ENCODE data around the gene PALLD. TPM values are rescaled to one million over a fixed set of nuclear protein-coding genes. Genes with fewer than 3 reads are reported as not detected.
"Not testable (repeated sequence)": the region's sequence is repeated elsewhere in the genome, so short reads cannot be mapped to it uniquely, and the experiment has no call there.

PALLD gene
- total and polyA plus RNA-seq, 3 donors from 2014 or later, result 138 to 156 (median 146) TPM

DNA sequence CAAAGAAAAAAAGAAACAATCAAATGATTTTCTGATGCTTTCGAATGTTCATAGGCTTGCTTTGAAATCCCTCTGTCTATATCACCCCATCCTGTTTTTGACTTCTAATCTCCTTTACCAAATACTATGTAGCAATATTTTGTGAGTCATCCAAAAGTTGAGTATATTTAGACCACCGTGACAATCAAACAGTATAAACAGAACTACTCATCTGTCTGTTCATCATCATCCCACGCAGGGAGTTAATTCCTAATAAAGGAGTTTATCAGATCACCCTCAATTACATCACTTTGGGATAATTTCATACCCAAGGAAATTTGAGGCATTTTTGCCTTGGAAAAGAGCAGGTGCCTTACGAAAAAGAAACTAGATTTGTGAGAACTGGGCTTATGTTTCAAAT, 300.3 kb downstream of the PALLD start:
- TF ChIP-seq, protein P1, sequence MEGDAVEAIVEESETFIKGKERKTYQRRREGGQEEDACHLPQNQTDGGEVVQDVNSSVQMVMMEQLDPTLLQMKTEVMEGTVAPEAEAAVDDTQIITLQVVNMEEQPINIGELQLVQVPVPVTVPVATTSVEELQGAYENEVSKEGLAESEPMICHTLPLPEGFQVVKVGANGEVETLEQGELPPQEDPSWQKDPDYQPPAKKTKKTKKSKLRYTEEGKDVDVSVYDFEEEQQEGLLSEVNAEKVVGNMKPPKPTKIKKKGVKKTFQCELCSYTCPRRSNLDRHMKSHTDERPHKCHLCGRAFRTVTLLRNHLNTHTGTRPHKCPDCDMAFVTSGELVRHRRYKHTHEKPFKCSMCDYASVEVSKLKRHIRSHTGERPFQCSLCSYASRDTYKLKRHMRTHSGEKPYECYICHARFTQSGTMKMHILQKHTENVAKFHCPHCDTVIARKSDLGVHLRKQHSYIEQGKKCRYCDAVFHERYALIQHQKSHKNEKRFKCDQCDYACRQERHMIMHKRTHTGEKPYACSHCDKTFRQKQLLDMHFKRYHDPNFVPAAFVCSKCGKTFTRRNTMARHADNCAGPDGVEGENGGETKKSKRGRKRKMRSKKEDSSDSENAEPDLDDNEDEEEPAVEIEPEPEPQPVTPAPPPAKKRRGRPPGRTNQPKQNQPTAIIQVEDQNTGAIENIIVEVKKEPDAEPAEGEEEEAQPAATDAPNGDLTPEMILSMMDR (IDR thresholded peaks at IDR 0.05), result no peak
- no peak for TF ChIP-seq POLR2A (IDR thresholded peaks at IDR 0.05)
- H3K9me3 ChIP-seq, result no peaks in the 10 kb centered on the region
- WGBS, 2 donors, result 35 to 46% methylated on average over 4 of the region's 4 CpGs
- peaks cover 5% of the 10 kb centered on the region for H3K4me1 ChIP-seq
- peak overlapping the region in 1 of 2 donors; percentile 31 for H3K27ac ChIP-seq
- H3K4me3 ChIP-seq, result no peak overlapping the region
- no peak for DNase-seq
- intact Hi-C loops (cut with DNase I; ENCODE audit: low total_unique reads), result no loop called here
- H3K36me3 ChIP-seq (ENCODE audit: low read depth, missing control alignments), result no peaks in the 10 kb centered on the region
- H3K27me3 ChIP-seq, result no peaks in the 10 kb centered on the region

DNA sequence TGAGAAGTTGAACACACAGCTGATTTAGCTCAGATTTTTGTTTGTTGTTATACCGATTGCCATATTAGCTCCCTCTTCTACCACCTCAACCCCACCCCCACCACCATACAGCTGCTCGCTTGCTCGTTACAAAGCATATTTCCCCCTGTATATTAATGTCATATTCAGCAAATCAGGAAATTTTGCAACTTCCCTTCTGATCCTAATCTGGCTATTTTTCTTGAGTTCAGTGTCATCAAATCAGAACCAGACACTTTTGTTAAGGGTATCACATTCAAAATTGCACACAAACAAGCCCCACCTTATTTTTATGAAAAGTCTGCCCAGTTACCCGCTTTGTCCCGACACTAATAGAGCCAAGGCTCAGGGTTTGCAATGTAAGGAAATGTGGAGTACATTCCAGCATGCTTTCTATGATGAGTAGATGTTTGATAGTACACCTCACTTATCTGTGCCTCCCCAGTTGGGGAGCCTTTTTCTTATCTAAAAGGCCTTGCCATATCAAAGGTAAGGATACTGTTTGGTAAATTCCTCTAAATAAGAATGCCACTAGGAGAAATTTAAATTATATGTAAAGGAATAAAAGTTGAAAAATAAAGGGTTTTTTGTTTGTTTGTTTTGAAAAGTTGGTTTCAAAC, 301.0 kb downstream of the PALLD start:
- TF ChIP-seq POLR2A (IDR thresholded peaks at IDR 0.05), result no peak
- 80 to 82% methylated on average over 5 of the region's 5 CpGs for WGBS, 2 donors
- Histone ChIP-seq H3K27me3 (no peaks in the 10 kb centered on the region), H3K27ac (no peak overlapping the region), H3K36me3 (ENCODE audit: low read depth, missing control alignments) (no peaks in the 10 kb centered on the region), H3K4me3 (no peak overlapping the region), H3K9me3 (no peaks in the 10 kb centered on the region), H3K4me1 (peaks cover 5% of the 10 kb centered on the region)
- intact Hi-C loops (cut with DNase I; ENCODE audit: low total_unique reads), result no loop called here
- DNase-seq, result no peak

DNA sequence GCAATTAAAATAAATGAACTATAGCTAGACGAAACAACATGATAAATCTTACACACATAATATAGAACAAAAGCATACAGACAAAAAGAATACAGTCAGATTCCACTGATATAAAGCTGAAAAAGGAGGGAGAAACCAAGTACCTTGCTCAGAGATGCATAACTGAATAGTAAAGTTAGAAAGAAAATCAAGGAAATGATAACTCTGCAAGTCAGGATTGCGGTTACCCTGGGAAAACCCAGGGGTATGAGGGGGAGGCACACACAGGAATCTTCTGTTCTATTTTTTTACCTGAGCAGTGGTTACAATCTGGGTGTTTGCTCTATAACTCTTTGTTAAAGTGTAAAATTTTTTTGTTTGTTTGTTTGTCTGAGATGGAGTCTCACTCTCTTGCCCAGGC, 304.1 kb downstream of the PALLD start:
- Histone ChIP-seq H3K36me3 (ENCODE audit: low read depth, missing control alignments) (no peaks in the 10 kb centered on the region), H3K4me1 (peaks cover 8% of the 10 kb centered on the region), H3K27me3 (no peaks in the 10 kb centered on the region), H3K9me3 (no peaks in the 10 kb centered on the region), H3K4me3 (no peak overlapping the region), H3K27ac (no peak overlapping the region)
- no peak for TF ChIP-seq POLR2A (IDR thresholded peaks at IDR 0.05)
- TF ChIP-seq, protein P1 (IDR thresholded peaks at IDR 0.05), result no peak
- intact Hi-C loops (cut with DNase I; ENCODE audit: low total_unique reads), result no loop called here
- 78 to 83% methylated on average over 2 of the region's 2 CpGs for WGBS, 2 donors
- no peak for DNase-seq

DNA sequence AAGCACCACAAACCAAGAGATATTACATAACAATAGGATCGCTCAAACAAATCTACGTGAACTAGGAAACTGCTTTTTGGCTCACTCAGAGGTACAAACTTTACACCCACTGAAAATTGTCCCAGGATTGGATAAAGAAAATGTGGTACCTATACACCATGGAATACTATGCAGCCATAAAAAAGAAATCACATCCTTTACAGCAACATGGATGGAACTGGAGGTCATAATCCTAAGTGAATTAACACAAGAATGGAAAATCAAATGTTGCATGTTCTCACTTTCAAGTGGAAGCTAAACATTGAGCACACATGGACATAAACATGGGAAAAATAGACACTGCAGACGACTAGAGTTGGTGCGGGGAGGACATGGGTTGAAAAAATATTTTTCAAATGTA, 305.4 kb downstream of the PALLD start:
- TF ChIP-seq POLR2A (IDR thresholded peaks at IDR 0.05), result no peak
- TF ChIP-seq, protein P1 (IDR thresholded peaks at IDR 0.05), result no peak

DNA sequence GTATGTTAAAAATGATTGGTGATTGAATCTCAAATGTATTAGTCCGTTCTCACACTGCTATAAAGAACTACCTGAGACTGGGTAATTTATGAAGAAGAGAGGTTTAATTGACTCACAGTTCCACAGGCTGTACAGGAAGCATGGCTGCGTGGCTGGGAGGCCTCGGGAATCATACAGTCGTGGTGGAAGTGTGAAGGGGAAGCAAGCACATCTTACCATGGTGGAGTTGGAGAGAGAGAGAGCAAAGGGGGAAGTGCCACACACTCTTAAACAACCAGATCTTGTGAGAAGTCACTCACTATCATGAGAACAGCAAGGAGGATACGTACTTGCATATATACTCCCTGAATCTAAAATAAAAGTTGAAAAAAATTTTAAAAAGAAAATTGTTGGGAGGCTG, 306.2 kb downstream of the PALLD start:
- DNase-seq; H3K27me3 ChIP-seq; H3K4me3 ChIP-seq; H3K27ac ChIP-seq; H3K9me3 ChIP-seq; H3K4me1 ChIP-seq; H3K36me3 ChIP-seq (ENCODE audit: low read depth, missing control alignments); intact Hi-C loops (cut with DNase I; ENCODE audit: low total_unique reads): not testable (repeated sequence)
- WGBS, 2 donors, result 82 to 83% methylated on average over 5 of the region's 5 CpGs

More for the DNA sequence above, 305.4 kb downstream of the PALLD start:
- H3K9me3 ChIP-seq, result no peaks in the 10 kb centered on the region
- no peak for DNase-seq
- peaks cover 3% of the 10 kb centered on the region for H3K4me1 ChIP-seq
- intact Hi-C loops (cut with DNase I; ENCODE audit: low total_unique reads), result no loop called here
- WGBS, 2 donors, result 94 to 98% methylated on average over 4 of the region's 4 CpGs
- H3K36me3 ChIP-seq (ENCODE audit: low read depth, missing control alignments), result no peaks in the 10 kb centered on the region
- no peak overlapping the region for H3K4me3 ChIP-seq
- H3K27ac ChIP-seq, result no peak overlapping the region
- no peaks in the 10 kb centered on the region for H3K27me3 ChIP-seq

DNA sequence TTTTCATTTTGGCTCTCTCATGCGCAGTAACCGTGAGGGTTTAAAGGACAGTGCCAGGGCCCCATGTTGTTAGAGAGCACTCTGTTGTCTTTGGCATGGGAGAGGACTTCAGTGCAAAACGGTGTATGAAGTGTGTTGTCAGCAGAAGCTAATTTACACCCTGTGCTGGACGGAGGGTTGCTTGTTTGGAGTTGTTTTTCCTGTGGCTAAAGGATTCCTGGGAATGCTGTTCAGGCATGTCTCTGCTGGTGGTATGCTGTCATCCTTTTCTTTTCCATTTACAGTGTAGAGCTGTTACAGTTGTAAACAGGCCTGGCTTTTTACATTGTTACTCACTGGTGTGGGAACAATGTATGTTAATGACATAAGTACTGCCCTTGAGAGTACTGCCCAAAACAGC, 306.9 kb downstream of the PALLD start:
- H3K27me3 ChIP-seq, result no peaks in the 10 kb centered on the region
- 56 to 57% methylated on average over 4 of the region's 4 CpGs for WGBS, 2 donors
- DNase-seq, result no peak

More for the DNA sequence above, 306.9 kb downstream of the PALLD start:
- Histone ChIP-seq H3K9me3 (no peaks in the 10 kb centered on the region), H3K27ac (no peak overlapping the region), H3K4me1 (peaks cover 3% of the 10 kb centered on the region), H3K36me3 (ENCODE audit: low read depth, missing control alignments) (no peaks in the 10 kb centered on the region), H3K4me3 (no peak overlapping the region)
- TF ChIP-seq, protein P1 (IDR thresholded peaks at IDR 0.05), result no peak
- no peak for TF ChIP-seq POLR2A (IDR thresholded peaks at IDR 0.05)
- intact Hi-C loops (cut with DNase I; ENCODE audit: low total_unique reads), result no loop called here

Data from testis (tissue), 3 donors.